Measurements from ENCODE around the gene FRMD1.

The FRMD1 gene

GRCh38 chr6:168078943-168079405 is at the start of gene FRMD1:
Gene FRMD1, minus strand, starts transcription at chr6:168079212. Its CDS starts 118 bp downstream, at chr6:168079094.
- DNase-seq = no peak

- DNase-seq = no peak
Measured at GRCh38 chr6:168128006-168128630, 49.1 kb upstream of the FRMD1 start.

- no peak for DNase-seq
Measured at GRCh38 chr6:168127384-168127868, 48.4 kb upstream of the FRMD1 start.

- DNase-seq = no peak
Measured at GRCh38 chr6:168126566-168127383, 47.8 kb upstream of the FRMD1 start.

- no peak for DNase-seq
Measured at GRCh38 chr6:168125429-168126001, 46.5 kb upstream of the FRMD1 start.

GRCh38 chr6:168124921-168125320 is 45.9 kb upstream of the FRMD1 start:
- DNase-seq = no peak

GRCh38 chr6:168124158-168124557 is 45.1 kb upstream of the FRMD1 start:
- DNase-seq = no peak

- no peak for DNase-seq
Measured at GRCh38 chr6:168123165-168123911, 44.3 kb upstream of the FRMD1 start.

- DNase-seq = no peak
Measured at GRCh38 chr6:168122521-168122920, 43.5 kb upstream of the FRMD1 start.

GRCh38 chr6:168122011-168122410 is 43.0 kb upstream of the FRMD1 start:
- DNase-seq = no peak

- no peak for DNase-seq
Measured at GRCh38 chr6:168121303-168121665, 42.3 kb upstream of the FRMD1 start.

- no peak for DNase-seq
Measured at GRCh38 chr6:168120390-168121302, 41.6 kb upstream of the FRMD1 start.

GRCh38 chr6:168119539-168119938 is 40.5 kb upstream of the FRMD1 start:
- DNase-seq = no peak

GRCh38 chr6:168118935-168119334 is 39.9 kb upstream of the FRMD1 start:
- DNase-seq = no peak

- DNase-seq = no peak
Measured at GRCh38 chr6:168117942-168118341, 38.9 kb upstream of the FRMD1 start.

- no peak for DNase-seq
Measured at GRCh38 chr6:168116975-168117899, 38.2 kb upstream of the FRMD1 start.

- DNase-seq = no peak
Measured at GRCh38 chr6:168116438-168116974, 37.5 kb upstream of the FRMD1 start.

GRCh38 chr6:168115748-168116437 is 36.9 kb upstream of the FRMD1 start:
- no peak for DNase-seq

GRCh38 chr6:168113226-168113625 is 34.2 kb upstream of the FRMD1 start:
- no peak for DNase-seq

- no peak for DNase-seq
Measured at GRCh38 chr6:168111911-168112310, 32.9 kb upstream of the FRMD1 start.
